GM12892 (cell line): Measurements from ENCODE around the gene SUCLG1.

Experiments
- POLR2A ChIP-seq: IDR thresholded peaks from 2 replicates; pipeline ENCODE4 v1.6.1; 2011; ENCODE audit warnings: low read depth, low read length, control low read depth
- POLR2AphosphoS5 ChIP-seq: IDR thresholded peaks from 2 replicates; pipeline ENCODE4 v1.6.1; 2011; ENCODE audit warnings: low read depth, low read length, control low read depth
- TAF1 ChIP-seq: IDR thresholded peaks from 2 replicates; pipeline ENCODE4 v1.6.1; 2011; ENCODE audit warnings: low read depth, mild to moderate bottlenecking, control low read depth, low read length, borderline replicate concordance

DNA sequence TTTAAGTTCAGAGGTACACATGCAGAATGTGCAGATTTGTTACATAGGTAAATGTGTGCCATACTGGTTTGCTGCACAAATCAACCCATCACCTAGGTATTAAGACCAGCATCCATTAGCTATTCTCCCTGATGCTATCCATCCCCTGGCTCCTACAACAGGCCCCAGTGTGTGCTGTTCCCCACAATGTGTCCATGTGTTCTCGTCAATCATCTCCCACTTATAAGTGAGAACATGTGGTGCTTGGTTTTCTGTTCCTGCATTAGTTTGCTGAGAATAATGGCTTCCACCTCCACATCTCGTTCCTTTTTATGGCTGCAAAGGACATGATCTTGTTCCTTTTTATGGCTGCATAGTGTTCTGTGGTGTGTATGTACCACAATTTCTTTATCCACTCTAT lies 75.8 kb downstream of the SUCLG1 start:
- TF ChIP-seq POLR2A = no peak
- TF ChIP-seq TAF1 = no peak
- no peak for TF ChIP-seq POLR2AphosphoS5
